GM21515 (cell line): ENCODE data around the gene ANXA5.

Experiments used
- ATAC-seq: cut with Tn5 transposase; IDR thresholded peaks from one replicate; pipeline ENCODE4 v1.9.1; 2021; ENCODE audit not compliant: unreplicated experiment

Gene ANXA5

GRCh38 chr4:121650741-121651140 is 46.0 kb downstream of the ANXA5 start:
- ATAC-seq, result no peak

GRCh38 chr4:121648516-121648915 is 48.3 kb downstream of the ANXA5 start:
- ATAC-seq, result no peak

- no peak for ATAC-seq
Measured at GRCh38 chr4:121642876-121643585, 53.7 kb downstream of the ANXA5 start.

- ATAC-seq, result no peak
Measured at GRCh38 chr4:121642292-121642691, 54.5 kb downstream of the ANXA5 start.

GRCh38 chr4:121633653-121634052 is 63.1 kb downstream of the ANXA5 start:
- no peak for ATAC-seq

GRCh38 chr4:121632636-121633035 is 64.1 kb downstream of the ANXA5 start:
- ATAC-seq, result no peak
